Measurements from ENCODE around the gene FYB1.
"Not testable (repeated sequence)": the region's sequence is repeated elsewhere in the genome, so short reads cannot be mapped to it uniquely, and the experiment has no call there.

Gene FYB1

GRCh38 chr5:39186289-39186688 is 33.1 kb downstream of the FYB1 start:
- FAIRE-seq: no peak

GRCh38 chr5:39185761-39186160 is 33.6 kb downstream of the FYB1 start:
- FAIRE-seq: no peak

GRCh38 chr5:39179561-39179960 is 39.8 kb downstream of the FYB1 start:
- not testable (repeated sequence) for FAIRE-seq

GRCh38 chr5:39178861-39179260 is 40.5 kb downstream of the FYB1 start:
- no peak for FAIRE-seq

GRCh38 chr5:39178171-39178570 is 41.2 kb downstream of the FYB1 start:
- no peak for FAIRE-seq

- no peak for FAIRE-seq
Measured at GRCh38 chr5:39177631-39177964, 41.8 kb downstream of the FYB1 start.

- FAIRE-seq: no peak
Measured at GRCh38 chr5:39176759-39177630, 42.4 kb downstream of the FYB1 start.

GRCh38 chr5:39175273-39175955 is 43.9 kb downstream of the FYB1 start:
- FAIRE-seq: no peak

- no peak for FAIRE-seq
Measured at GRCh38 chr5:39173069-39173468, 46.3 kb downstream of the FYB1 start.

- FAIRE-seq: no peak
Measured at GRCh38 chr5:39172593-39172992, 46.8 kb downstream of the FYB1 start.

GRCh38 chr5:39171647-39172046 is 47.7 kb downstream of the FYB1 start:
- FAIRE-seq: no peak

- FAIRE-seq: no peak
Measured at GRCh38 chr5:39169081-39169480, 50.3 kb downstream of the FYB1 start.

GRCh38 chr5:39167972-39168342 is 51.4 kb downstream of the FYB1 start:
- FAIRE-seq: no peak

- no peak for FAIRE-seq
Measured at GRCh38 chr5:39167141-39167971, 52.0 kb downstream of the FYB1 start.

- no peak for FAIRE-seq
Measured at GRCh38 chr5:39164529-39165402, 54.6 kb downstream of the FYB1 start.

- no peak for FAIRE-seq
Measured at GRCh38 chr5:39164016-39164415, 55.3 kb downstream of the FYB1 start.

GRCh38 chr5:39161578-39161977 is 57.8 kb downstream of the FYB1 start:
- FAIRE-seq: no peak

- FAIRE-seq: no peak
Measured at GRCh38 chr5:39160576-39161213, 58.7 kb downstream of the FYB1 start.

- no peak for FAIRE-seq
Measured at GRCh38 chr5:39159811-39160490, 59.4 kb downstream of the FYB1 start.

GRCh38 chr5:39158786-39159185 is 60.6 kb downstream of the FYB1 start:
- no peak for FAIRE-seq

GRCh38 chr5:39158127-39158593 is 61.2 kb downstream of the FYB1 start:
- no peak for FAIRE-seq

Measured in TTC549 (cell line).